Astrocyte (in vitro differentiated cells and primary cell): ENCODE data around the gene JAZF1. TPM values are rescaled to one million over a fixed set of nuclear protein-coding genes. Genes with fewer than 3 reads are reported as not detected.

Source experiments
- DNase-seq: peaks from one replicate; pipeline ENCODE4 v3.0.0-alpha.2; 2010; ENCODE audit warnings: low read depth
- FAIRE-seq: peaks from 2 replicates; lab custom pipeline; 2011; peaks lifted over from hg19 to GRCh38; lab: Jason Lieb, UNC
- H2AFZ ChIP-seq: 2 replicates; pipeline ENCODE4 v1.6.0; 2012; ENCODE audit warnings: low read depth, low read length, inconsistent platforms
- H3K27ac ChIP-seq: 2 replicates; pipeline ENCODE4 v1.5.1; 2011; ENCODE audit warnings: low read depth, low read length, inconsistent platforms
- H3K27me3 ChIP-seq: 2 replicates; pipeline ENCODE4 v1.6.0; 2011; ENCODE audit warnings: low read length, inconsistent platforms; ENCODE audit not compliant: insufficient read depth
- H3K36me3 ChIP-seq: 2 replicates; pipeline ENCODE4 v1.5.1; 2011; ENCODE audit warnings: low read length, inconsistent platforms; ENCODE audit not compliant: insufficient read depth
- H3K4me1 ChIP-seq: 2 replicates; pipeline ENCODE4 v1.5.1; 2011; ENCODE audit warnings: low read length, inconsistent platforms; ENCODE audit not compliant: insufficient read depth
- H3K4me2 ChIP-seq: 2 replicates; pipeline ENCODE4 v1.6.0; 2012; ENCODE audit warnings: low read length, inconsistent platforms
- H3K4me3 ChIP-seq: 2 replicates; pipeline ENCODE4 v1.5.1; 2011; ENCODE audit warnings: low read depth, mild to moderate bottlenecking, low read length, inconsistent platforms; ENCODE audit not compliant: insufficient read depth
- H3K79me2 ChIP-seq: 2 replicates; pipeline ENCODE4 v1.6.0; 2012; ENCODE audit warnings: mild to moderate bottlenecking, low read length, inconsistent platforms; ENCODE audit not compliant: insufficient read depth
- H3K9ac ChIP-seq: 2 replicates; pipeline ENCODE4 v1.6.0; 2012; ENCODE audit warnings: mild to moderate bottlenecking, low read length, inconsistent platforms
- H3K9me3 ChIP-seq: 2 replicates; pipeline ENCODE4 v1.5.1; 2012; ENCODE audit warnings: low read depth, mild to moderate bottlenecking, low read length, inconsistent platforms; ENCODE audit not compliant: insufficient read depth
- H4K20me1 ChIP-seq: 2 replicates; pipeline ENCODE4 v1.6.0; 2012; ENCODE audit warnings: low read length, inconsistent platforms; ENCODE audit not compliant: insufficient read depth
- H3K27ac Mint-ChIP-seq: one replicate; pipeline ENCODE4 v1.8.0; 2021; ENCODE audit warnings: mild to moderate bottlenecking, mixed read lengths; ENCODE audit not compliant: unreplicated experiment
- H3K27me3 Mint-ChIP-seq: one replicate; pipeline ENCODE4 v1.8.0; 2021; ENCODE audit warnings: low read depth, mixed read lengths; ENCODE audit not compliant: unreplicated experiment
- H3K36me3 Mint-ChIP-seq: one replicate; pipeline ENCODE4 v1.8.0; 2021; ENCODE audit warnings: low read depth, mixed read lengths; ENCODE audit not compliant: unreplicated experiment
- H3K4me1 Mint-ChIP-seq: one replicate; pipeline ENCODE4 v1.8.0; 2021; ENCODE audit warnings: low read depth, mixed read lengths; ENCODE audit not compliant: unreplicated experiment
- H3K4me3 Mint-ChIP-seq: one replicate; pipeline ENCODE4 v1.8.0; 2021; ENCODE audit warnings: mild to moderate bottlenecking, moderate library complexity, mixed read lengths; ENCODE audit not compliant: unreplicated experiment
- H3K9me3 Mint-ChIP-seq: one replicate; pipeline ENCODE4 v1.8.0; 2021; ENCODE audit warnings: mild to moderate bottlenecking, mixed read lengths; ENCODE audit not compliant: unreplicated experiment
- EZH2 ChIP-seq: IDR thresholded peaks from 2 replicates; pipeline ENCODE4 v1.6.1; 2012; ENCODE audit warnings: mild to moderate bottlenecking, low read length, inconsistent platforms; ENCODE audit not compliant: insufficient read depth
- total RNA-seq: library from RNA; stranded (reverse); gene quantifications from 2 replicates; pipeline ENCODE4 v1.2.1, GENCODE V29; 2021
- TF ChIP-seq, protein P1 (sequence below): IDR thresholded peaks from 2 replicates; pipeline ENCODE4 v1.5.1; 2011; ENCODE audit warnings: low read depth, mild to moderate bottlenecking, inconsistent platforms, low read length, moderate library complexity; ENCODE audit not compliant: insufficient read depth

Gene JAZF1
- total RNA-seq, 1 donor from 2014 or later = 20.1 TPM

DNA sequence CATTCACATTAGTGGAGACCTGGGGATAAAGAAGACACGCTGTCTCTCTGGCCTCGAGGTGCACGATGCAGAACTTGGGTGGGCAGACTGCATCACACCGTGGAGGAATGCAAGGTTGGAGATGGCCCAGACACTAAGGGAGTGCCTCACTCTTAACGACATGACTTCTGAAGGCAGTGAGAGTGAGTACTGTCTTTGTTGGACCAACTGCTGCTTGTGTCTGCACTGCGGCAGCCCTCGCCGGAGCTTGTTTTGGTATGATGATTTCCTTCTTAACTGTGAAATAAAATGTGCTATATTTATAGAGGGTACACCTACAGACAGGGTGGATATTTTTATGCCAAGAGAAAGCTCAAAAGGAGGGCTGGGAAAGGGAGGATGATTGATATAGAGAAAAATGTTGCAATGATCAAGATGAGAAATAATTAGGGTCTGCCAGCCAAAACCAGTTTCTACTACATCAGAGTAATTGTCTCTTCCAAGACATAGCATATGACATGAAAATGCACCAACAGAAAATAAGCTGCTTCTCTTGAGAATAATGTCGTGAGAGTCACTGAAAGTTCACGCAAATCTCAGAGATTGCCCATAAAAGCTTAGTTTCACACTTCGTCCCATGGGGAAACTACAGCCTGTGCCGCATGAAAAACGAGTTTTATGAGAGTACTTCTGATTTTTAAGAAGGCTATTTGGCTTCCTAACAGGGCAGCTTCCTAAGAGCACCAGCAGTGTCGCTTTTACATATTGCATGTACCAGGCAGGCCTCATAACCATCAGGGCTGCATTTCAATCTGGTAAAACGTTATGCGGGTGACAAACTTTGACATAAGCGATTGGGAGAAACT, 313.5 kb downstream of the JAZF1 start:
- Mint-ChIP-seq H3K9me3 (peaks cover 5% of the 10 kb centered on the region), H3K27me3 (no peaks in the 10 kb centered on the region), H3K4me3 (no peak overlapping the region), H3K27ac (no peak overlapping the region), H3K4me1 (peaks cover 10% of the 10 kb centered on the region), H3K36me3 (peaks cover 26% of the 10 kb centered on the region)
- DNase-seq = no peak
- no peak overlapping the region for H3K4me3 ChIP-seq
- no peaks in the 10 kb centered on the region for H3K9me3 ChIP-seq
- H3K27ac ChIP-seq = no peak overlapping the region
- H3K4me2 ChIP-seq = no peak overlapping the region
- peaks cover 8% of the 10 kb centered on the region for H3K4me1 ChIP-seq
- peaks cover 15% of the 10 kb centered on the region for H4K20me1 ChIP-seq
- no peak for TF ChIP-seq EZH2
- TF ChIP-seq, protein P1, sequence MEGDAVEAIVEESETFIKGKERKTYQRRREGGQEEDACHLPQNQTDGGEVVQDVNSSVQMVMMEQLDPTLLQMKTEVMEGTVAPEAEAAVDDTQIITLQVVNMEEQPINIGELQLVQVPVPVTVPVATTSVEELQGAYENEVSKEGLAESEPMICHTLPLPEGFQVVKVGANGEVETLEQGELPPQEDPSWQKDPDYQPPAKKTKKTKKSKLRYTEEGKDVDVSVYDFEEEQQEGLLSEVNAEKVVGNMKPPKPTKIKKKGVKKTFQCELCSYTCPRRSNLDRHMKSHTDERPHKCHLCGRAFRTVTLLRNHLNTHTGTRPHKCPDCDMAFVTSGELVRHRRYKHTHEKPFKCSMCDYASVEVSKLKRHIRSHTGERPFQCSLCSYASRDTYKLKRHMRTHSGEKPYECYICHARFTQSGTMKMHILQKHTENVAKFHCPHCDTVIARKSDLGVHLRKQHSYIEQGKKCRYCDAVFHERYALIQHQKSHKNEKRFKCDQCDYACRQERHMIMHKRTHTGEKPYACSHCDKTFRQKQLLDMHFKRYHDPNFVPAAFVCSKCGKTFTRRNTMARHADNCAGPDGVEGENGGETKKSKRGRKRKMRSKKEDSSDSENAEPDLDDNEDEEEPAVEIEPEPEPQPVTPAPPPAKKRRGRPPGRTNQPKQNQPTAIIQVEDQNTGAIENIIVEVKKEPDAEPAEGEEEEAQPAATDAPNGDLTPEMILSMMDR = no peak
- no peaks in the 10 kb centered on the region for H3K79me2 ChIP-seq
- H2AFZ ChIP-seq = no peak overlapping the region
- no peak for FAIRE-seq
- no peak overlapping the region for H3K9ac ChIP-seq
- no peaks in the 10 kb centered on the region for H3K27me3 ChIP-seq
- no peaks in the 10 kb centered on the region for H3K36me3 ChIP-seq

DNA sequence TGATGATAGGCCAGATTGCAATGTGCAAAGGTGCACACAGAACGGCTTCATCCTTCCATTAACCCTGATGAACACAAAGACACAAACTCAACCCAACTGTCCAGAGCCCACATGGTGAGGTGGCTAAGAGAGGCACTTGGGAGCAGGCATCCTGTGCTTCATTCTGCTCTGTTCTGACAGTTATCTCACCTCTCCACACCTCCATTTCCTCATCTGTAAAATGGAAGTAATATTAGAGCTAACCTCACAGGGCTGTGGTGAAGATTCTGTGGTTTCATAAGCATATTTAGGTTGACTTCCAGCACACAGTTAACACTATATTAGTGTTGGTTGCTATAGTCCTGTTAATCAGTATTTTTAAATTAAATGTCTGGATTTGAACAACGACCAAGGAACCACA, 314.3 kb downstream of the JAZF1 start:
- Mint-ChIP-seq H3K27ac (no peak overlapping the region), H3K36me3 (peaks cover 25% of the 10 kb centered on the region), H3K4me3 (no peak overlapping the region), H3K4me1 (peaks cover 10% of the 10 kb centered on the region), H3K9me3 (peaks cover 5% of the 10 kb centered on the region), H3K27me3 (no peaks in the 10 kb centered on the region)
- H3K27ac ChIP-seq = no peak overlapping the region
- H3K27me3 ChIP-seq = no peaks in the 10 kb centered on the region
- no peak overlapping the region for H3K9ac ChIP-seq
- no peak overlapping the region for H2AFZ ChIP-seq
- FAIRE-seq (no peak), DNase-seq (no peak)
- H3K36me3 ChIP-seq = no peaks in the 10 kb centered on the region
- no peak overlapping the region for H3K4me2 ChIP-seq
- TF ChIP-seq, protein P1 = no peak
- no peak for TF ChIP-seq EZH2
- H3K79me2 ChIP-seq = no peaks in the 10 kb centered on the region
- H3K4me3 ChIP-seq = no peak overlapping the region
- peaks cover 8% of the 10 kb centered on the region for H3K4me1 ChIP-seq
- peaks cover 15% of the 10 kb centered on the region for H4K20me1 ChIP-seq
- no peaks in the 10 kb centered on the region for H3K9me3 ChIP-seq

DNA sequence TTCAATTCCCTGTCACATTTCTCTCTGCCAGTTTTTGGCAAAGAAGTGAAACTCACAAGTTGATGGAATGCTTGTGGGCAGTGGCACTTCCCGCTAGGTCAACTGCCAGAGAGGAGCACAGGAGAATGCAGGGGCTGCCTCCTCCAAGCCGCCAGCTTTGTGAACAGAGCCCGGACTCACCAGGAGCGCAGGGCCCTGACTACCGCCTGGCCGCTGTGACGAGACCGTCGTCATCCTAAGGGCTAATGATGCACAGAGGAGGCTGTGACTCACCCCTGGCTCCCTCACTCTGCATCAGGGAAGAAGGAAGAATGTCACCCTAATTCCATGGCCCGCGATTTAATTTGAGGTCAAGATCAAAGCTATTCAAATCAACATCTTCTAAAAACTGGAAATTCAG, 316.7 kb downstream of the JAZF1 start:
- no peak overlapping the region for H3K27ac Mint-ChIP-seq
- H3K79me2 ChIP-seq = no peaks in the 10 kb centered on the region
- H3K4me3 ChIP-seq = no peak overlapping the region
- H3K4me1 ChIP-seq = peaks cover 8% of the 10 kb centered on the region
- peaks cover 6% of the 10 kb centered on the region for H3K9me3 Mint-ChIP-seq
- H3K4me2 ChIP-seq = no peak overlapping the region
- no peaks in the 10 kb centered on the region for H3K27me3 ChIP-seq
- H3K27me3 Mint-ChIP-seq = no peaks in the 10 kb centered on the region
- FAIRE-seq = no peak
- H3K27ac ChIP-seq = peak overlapping the region; percentile 15
- H3K36me3 Mint-ChIP-seq = peaks cover 28% of the 10 kb centered on the region
- peaks cover 15% of the 10 kb centered on the region for H4K20me1 ChIP-seq
- H3K9ac ChIP-seq = peak overlapping the region; percentile 15
- H3K4me3 Mint-ChIP-seq = no peak overlapping the region
- H2AFZ ChIP-seq = peak overlapping the region; percentile 27
- peaks cover 10% of the 10 kb centered on the region for H3K4me1 Mint-ChIP-seq
- no peak for TF ChIP-seq EZH2
- TF ChIP-seq, protein P1 = no peak
- peak; percentile 90 for DNase-seq
- H3K36me3 ChIP-seq = no peaks in the 10 kb centered on the region
- no peaks in the 10 kb centered on the region for H3K9me3 ChIP-seq
